D721Med (cell line): ENCODE data around the gene TSKS.

ENCODE experiments used
- DNase-seq: peaks from one replicate; pipeline ENCODE4 v3.0.0; 2011; ENCODE audit warnings: low spot score; ENCODE audit not compliant: insufficient read length
- FAIRE-seq: peaks from 2 replicates; lab custom pipeline; 2011; peaks lifted over from hg19 to GRCh38; lab: Jason Lieb, UNC
- CTCF ChIP-seq: IDR thresholded peaks from 2 replicates; pipeline ENCODE4 v1.5.1; 2012; ENCODE audit warnings: mild to moderate bottlenecking, control low read depth; ENCODE audit not compliant: insufficient read depth; ENCODE audit errors: missing control alignments

Gene TSKS

GRCh38 chr19:49793561-49793840 is 30.4 kb upstream of the TSKS start:
- TF ChIP-seq CTCF, result no peak
- FAIRE-seq, result no peak
- no peak for DNase-seq

DNA sequence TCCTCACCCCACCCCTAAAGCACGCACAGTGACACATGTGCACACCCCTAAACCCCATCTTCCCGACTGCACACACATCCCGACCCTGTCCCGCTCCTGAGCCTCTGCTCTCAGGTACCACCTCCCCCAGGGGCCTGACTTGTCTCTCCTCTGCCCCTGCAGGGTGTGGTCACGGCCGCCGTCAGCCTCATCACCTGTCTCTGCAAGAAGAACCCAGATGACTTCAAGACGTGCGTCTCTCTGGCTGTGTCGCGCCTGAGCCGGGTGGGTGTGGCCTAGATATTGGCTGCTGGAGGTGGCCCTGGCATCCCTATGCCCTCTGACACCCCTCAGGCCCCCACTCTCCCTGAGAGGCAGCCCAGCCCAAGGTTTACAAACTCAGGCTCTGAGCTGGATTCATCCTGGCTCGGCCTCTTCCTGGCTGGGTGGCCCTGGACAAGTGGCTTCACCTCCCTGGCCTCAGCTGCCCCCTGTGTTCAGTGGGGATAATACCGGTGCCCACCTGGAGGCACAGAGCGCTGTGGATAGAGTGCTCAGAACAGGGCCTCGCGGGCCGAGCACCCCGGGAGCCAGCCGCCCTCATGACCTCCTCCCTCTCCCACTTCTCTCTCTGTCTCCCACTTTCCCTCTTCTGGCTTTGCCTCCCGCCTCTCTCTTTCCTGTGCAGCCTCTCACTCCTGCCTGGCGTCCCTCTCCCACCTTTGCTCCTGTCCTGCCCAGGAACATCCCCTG is 29.9 kb upstream of the TSKS start:
- no peak for FAIRE-seq
- no peak for TF ChIP-seq CTCF
- DNase-seq, result no peak

DNA sequence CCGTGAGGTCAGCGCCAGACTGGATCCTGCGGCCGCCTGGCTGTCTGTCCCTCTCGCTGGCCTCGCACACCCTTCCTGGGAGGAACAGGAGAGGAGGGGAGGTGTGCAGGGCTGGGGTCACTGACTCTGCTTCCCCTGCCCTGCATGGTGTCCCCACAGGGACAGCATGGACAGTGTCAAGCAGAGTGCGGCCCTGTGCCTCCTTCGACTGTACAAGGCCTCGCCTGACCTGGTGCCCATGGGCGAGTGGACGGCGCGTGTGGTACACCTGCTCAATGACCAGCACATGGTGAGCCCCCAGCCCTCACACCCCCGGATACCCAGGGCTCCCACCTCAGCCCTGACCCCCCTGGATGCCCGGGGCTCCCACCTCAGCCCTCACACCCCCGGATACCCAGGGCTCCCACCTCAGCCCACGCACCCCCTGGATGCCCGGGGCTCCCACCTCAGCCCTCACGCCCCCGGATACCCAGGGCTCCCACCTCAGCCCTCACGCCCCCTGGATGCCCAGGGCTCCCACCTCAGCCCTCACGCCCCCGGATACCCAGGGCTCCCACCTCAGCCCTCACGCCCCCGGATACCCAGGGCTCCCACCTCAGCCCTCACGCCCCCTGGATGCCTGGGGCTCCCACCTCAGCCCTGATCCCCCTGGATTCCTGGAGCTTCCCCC is 28.8 kb upstream of the TSKS start:
- no peak for TF ChIP-seq CTCF
- no peak for FAIRE-seq
- DNase-seq, result no peak

DNA sequence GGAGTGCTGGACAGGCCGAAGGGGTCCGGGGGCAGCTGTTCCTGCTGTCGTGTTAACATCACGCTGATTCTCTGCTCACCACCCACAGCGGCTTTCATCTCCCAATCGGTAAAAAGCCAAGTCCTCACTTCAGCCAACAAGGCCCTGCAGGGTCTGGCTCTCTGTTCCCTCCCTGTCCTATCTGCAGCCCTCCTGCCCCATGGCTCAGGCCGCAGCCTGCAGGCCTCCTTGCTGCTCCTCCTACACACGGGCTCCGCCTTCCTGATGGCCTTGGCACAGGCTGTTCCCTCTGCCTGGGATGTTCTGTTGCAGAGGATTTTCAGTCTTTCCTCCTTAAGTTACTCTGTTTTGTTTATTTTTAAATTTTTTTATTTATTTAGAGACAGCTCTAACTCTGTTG is 27.8 kb upstream of the TSKS start:
- no peak for TF ChIP-seq CTCF
- DNase-seq, result no peak
- no peak for FAIRE-seq

DNA sequence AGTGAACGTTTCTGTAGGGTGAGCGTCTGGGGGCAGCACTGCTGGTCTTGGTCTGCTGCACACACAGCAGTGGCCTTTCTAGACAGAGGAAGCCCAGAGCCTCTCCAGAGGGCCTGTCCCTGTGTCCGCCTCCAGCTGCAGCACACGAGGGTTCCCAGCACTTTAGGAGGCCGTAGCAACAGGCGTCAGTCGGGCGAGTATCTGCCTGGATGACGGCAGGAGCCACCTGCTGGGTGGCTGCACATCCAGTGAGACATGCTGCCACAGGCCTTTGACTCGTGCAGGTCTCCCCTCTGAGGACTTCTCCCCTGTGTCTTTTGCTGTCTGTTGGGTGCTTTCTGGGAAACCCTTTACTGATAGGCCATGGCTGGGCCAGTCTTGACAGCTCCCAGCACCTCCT is 25.8 kb upstream of the TSKS start:
- TF ChIP-seq CTCF, result no peak

DNA sequence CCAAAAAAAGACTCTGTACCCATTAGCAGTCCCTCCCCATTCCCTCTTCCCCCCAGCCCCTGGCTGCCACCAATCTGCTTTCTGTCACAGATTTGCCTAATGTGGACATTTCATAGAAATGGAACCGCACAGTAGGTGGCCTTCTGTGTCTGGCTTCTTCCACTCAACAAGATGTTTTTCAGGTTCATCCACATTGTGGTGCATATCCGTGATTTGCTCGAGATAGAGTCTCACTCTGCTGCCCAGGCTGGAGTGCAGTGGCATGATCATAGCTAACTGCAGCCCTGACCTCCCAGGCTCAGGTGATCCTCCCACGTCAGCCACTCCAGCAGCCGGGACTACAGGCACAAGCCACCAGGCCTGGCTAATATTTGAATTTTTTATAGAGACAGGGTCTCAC is 24.6 kb upstream of the TSKS start:
- FAIRE-seq (no peak), DNase-seq (no peak)
- TF ChIP-seq CTCF, result no peak

More for the DNA sequence above, 25.8 kb upstream of the TSKS start:
- FAIRE-seq (no peak), DNase-seq (no peak)

GRCh38 chr19:49786376-49786820 is 23.3 kb upstream of the TSKS start:
- FAIRE-seq (no peak), DNase-seq (no peak)
- no peak for TF ChIP-seq CTCF
